ENCODE results near the gene KBTBD6.

GRCh38 chr13:41178040-41178439 lies 45.4 kb upstream of the KBTBD6 start:
- TF ChIP-seq CTCF (IDR thresholded peaks at IDR 0.05 in 2 of 3, conservative IDR thresholded peaks at IDR 0.05 in 1 of 3; ENCODE audit: control insufficient read depth in 2 of 3, extremely low read depth in 1 of 3, insufficient read depth in 1 of 3, low read depth in 3 of 3, low read length in 3 of 3) (no peak), EP300 (IDR thresholded peaks at IDR 0.05; ENCODE audit: borderline replicate concordance in 1 of 2, control insufficient read depth in 1 of 2, low read depth in 2 of 2, low read length in 2 of 2) (no peak), HDAC6 (IDR thresholded peaks at IDR 0.05; ENCODE audit: unreplicated experiment) (no peak), RAD21 (IDR thresholded peaks at IDR 0.05; ENCODE audit: insufficient read depth, low read depth, low read length) (no peak), SIN3A (IDR thresholded peaks at IDR 0.05; ENCODE audit: low read depth, low read length) (no peak), FOXM1 (IDR thresholded peaks at IDR 0.05; ENCODE audit: low read depth, low read length) (no peak), JUND (IDR thresholded peaks at IDR 0.05; ENCODE audit: low read depth, low read length) (no peak), HSF1 (IDR thresholded peaks at IDR 0.05; ENCODE audit: low read depth, low read length) (no peak), HDAC2 (IDR thresholded peaks at IDR 0.05) (no peak), ZNF687 (IDR thresholded peaks at IDR 0.05) (no peak), SP1 (IDR thresholded peaks at IDR 0.05; ENCODE audit: low read depth, low read length) (no peak), SMC3 (IDR thresholded peaks at IDR 0.05; ENCODE audit: borderline replicate concordance, low read length) (no peak), POLR2AphosphoS5 (IDR thresholded peaks at IDR 0.05; ENCODE audit: low read length) (no peak)
- TF ChIP-seq, protein P1, sequence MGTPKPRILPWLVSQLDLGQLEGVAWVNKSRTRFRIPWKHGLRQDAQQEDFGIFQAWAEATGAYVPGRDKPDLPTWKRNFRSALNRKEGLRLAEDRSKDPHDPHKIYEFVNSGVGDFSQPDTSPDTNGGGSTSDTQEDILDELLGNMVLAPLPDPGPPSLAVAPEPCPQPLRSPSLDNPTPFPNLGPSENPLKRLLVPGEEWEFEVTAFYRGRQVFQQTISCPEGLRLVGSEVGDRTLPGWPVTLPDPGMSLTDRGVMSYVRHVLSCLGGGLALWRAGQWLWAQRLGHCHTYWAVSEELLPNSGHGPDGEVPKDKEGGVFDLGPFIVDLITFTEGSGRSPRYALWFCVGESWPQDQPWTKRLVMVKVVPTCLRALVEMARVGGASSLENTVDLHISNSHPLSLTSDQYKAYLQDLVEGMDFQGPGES (IDR thresholded peaks at IDR 0.05), result no peak

Measured in GM12878 (cell line).